K562 (cell line): Measurements from ENCODE around the gene PLPPR4. TPM values are rescaled to one million over a fixed set of nuclear protein-coding genes. Genes with fewer than 3 reads are reported as not detected.

Source experiments
- ATAC-seq: fragments of 200-7000 bp; cut with Tn5 transposase; 3 replicates; pipeline ENCODE4 v1.9.1; 2020; ENCODE audit warnings: moderate library complexity
- BruUV-seq: library from RNA; stranded (reverse); fragments of 400-500 nt; replicated peaks from 2 replicates; lab custom pipeline; 2021; lab: Mats Ljungman, UMichigan
- CTCF ChIA-PET: fragments of 300-600 bp; formaldehyde crosslinking; extraction: SDS; loops from one replicate; lab custom pipeline; 2021; ENCODE audit warnings: low intra/inter-chr PET ratio; lab: Yijun Ruan, JAX
- POLR2A ChIA-PET: fragments of 300-600, 350-650 bp; sonication (Branson Sonifier 250); formaldehyde crosslinking; extraction: SDS; loops from one replicate; lab custom pipeline; 2021; ENCODE audit warnings: antibody characterized with exemption, inconsistent platforms; lab: Yijun Ruan, JAX
- DNase-seq, 4 experiments: peaks; one replicate each; pipeline versions ENCODE4 v3.0.0 to v3.0.0-alpha.2; 2011 to 2018; ENCODE audit warnings: low spot score in 3 of 4, mixed read lengths in 3 of 4; ENCODE audit errors: extremely low read depth in 1 of 4
- FAIRE-seq: peaks from 2 replicates; lab custom pipeline; 2011; peaks lifted over from hg19 to GRCh38; lab: Jason Lieb, UNC
- H2AFZ ChIP-seq: 2 replicates; pipeline ENCODE4 v1.6.0; 2011; ENCODE audit warnings: low read depth, low read length, control low read depth, inconsistent platforms
- H3K27ac ChIP-seq: fragments of 200-600 bp; 3 replicates; pipeline ENCODE4 v1.8.0; 2011; ENCODE audit warnings: low read depth, mild to moderate bottlenecking, control low read depth, inconsistent platforms, low read length, moderate library complexity, mixed read lengths; ENCODE audit errors: extremely low read depth
- H3K27me3 ChIP-seq, 2 experiments: fragments of 300-600 bp in 1 of 2; 2 replicates in 1 of 2; 3 replicates in 1 of 2; pipeline versions ENCODE4 v1.6.0 to v1.8.0; 2011; ENCODE audit warnings: inconsistent platforms in 2 of 2, low read length in 2 of 2, mild to moderate bottlenecking in 1 of 2, mixed read lengths in 1 of 2, moderate library complexity in 1 of 2; ENCODE audit not compliant: control insufficient read depth in 2 of 2, insufficient read depth in 2 of 2
- H3K36me3 ChIP-seq: fragments of 300-600 bp; 3 replicates; pipeline ENCODE4 v1.8.0; 2011; ENCODE audit warnings: mild to moderate bottlenecking, low read length, inconsistent platforms; ENCODE audit not compliant: control insufficient read depth, insufficient read depth
- H3K4me1 ChIP-seq, 2 experiments: fragments of 200-600 bp in 1 of 2; replicated peaks in 1 of 2; 2 replicates in 1 of 2; 3 replicates in 1 of 2; pipeline versions ENCODE4 v1.5.1 to v1.8.0; 2011; ENCODE audit warnings: inconsistent platforms in 2 of 2, low read length in 2 of 2, mild to moderate bottlenecking in 1 of 2, mixed read lengths in 1 of 2, moderate library complexity in 1 of 2; ENCODE audit not compliant: control insufficient read depth in 2 of 2, insufficient read depth in 2 of 2
- H3K4me2 ChIP-seq: 2 replicates; pipeline ENCODE4 v1.6.1; 2011; ENCODE audit warnings: low read length, control low read depth, inconsistent platforms, mixed read lengths; ENCODE audit not compliant: insufficient read depth
- H3K4me3 ChIP-seq: fragments of 200-600 bp; sonication (generic), shearing (Covaris generic); 2 replicates; pipeline ENCODE4 v1.5.1; 2016; ENCODE audit warnings: control low read depth, inconsistent platforms
- H3K79me2 ChIP-seq: fragments of 200-600 bp; 3 replicates; pipeline ENCODE4 v1.8.0; 2011; ENCODE audit warnings: low read length, inconsistent platforms; ENCODE audit not compliant: control insufficient read depth, insufficient read depth
- H3K9ac ChIP-seq, 2 experiments: 2 replicates each; pipeline versions ENCODE4 v1.6.0 to v1.6.1; 2011; ENCODE audit warnings: low read depth in 2 of 2, low read length in 2 of 2, control low read depth in 1 of 2, inconsistent platforms in 1 of 2, mild to moderate bottlenecking in 1 of 2, mixed read lengths in 1 of 2; ENCODE audit not compliant: insufficient read depth in 1 of 2
- H3K9me1 ChIP-seq: one replicate; pipeline ENCODE4 v1.6.0; 2011; ENCODE audit warnings: inconsistent platforms, mild to moderate bottlenecking, low read length, moderate library complexity; ENCODE audit not compliant: control insufficient read depth, insufficient read depth
- H3K9me3 ChIP-seq: replicated peaks from 2 replicates; pipeline ENCODE4 v1.5.1; 2011; ENCODE audit warnings: low read depth, low read length, inconsistent platforms; ENCODE audit not compliant: control insufficient read depth, insufficient read depth
- H4K20me1 ChIP-seq: replicated peaks from 2 replicates; pipeline ENCODE4 v1.6.1; 2011; ENCODE audit warnings: low read length, inconsistent platforms, mixed read lengths; ENCODE audit not compliant: control insufficient read depth, insufficient read depth
- CEBPB ChIP-seq: fragments of 450-650 bp; IDR thresholded peaks from 2 replicates; pipeline ENCODE4 v1.6.1; 2016; ENCODE audit warnings: missing genetic modification characterization, missing compliant biosample characterization
- CEBPG ChIP-seq, 3 experiments: fragments of 200-800 bp in 1 of 3; sonication (Bioruptor generic) in 1 of 3; sonication (generic) in 1 of 3; formaldehyde crosslinking in 1 of 3; IDR thresholded peaks in 2 of 3; conservative IDR thresholded peaks in 1 of 3; 2 replicates each; pipeline versions ENCODE4 v1.6.1 to v1.8.0; 2016 to 2022; ENCODE audit warnings: missing compliant biosample characterization in 2 of 3, missing genetic modification characterization in 2 of 3, mild to moderate bottlenecking in 1 of 3, missing genetic modification reagents in 1 of 3
- E2F8 ChIP-seq: fragments of 450-650 bp; IDR thresholded peaks from 2 replicates; pipeline ENCODE4 v1.7.1; 2018; ENCODE audit warnings: mild to moderate bottlenecking, low read depth; ENCODE audit not compliant: partially characterized antibody
- MXD1 ChIP-seq: fragments of 250-450 bp; sonication (Bioruptor Pico); IDR thresholded peaks from 2 replicates; pipeline ENCODE4 v1.8.0; 2021; ENCODE audit warnings: borderline replicate concordance, mild to moderate bottlenecking, moderate library complexity; ENCODE audit not compliant: poor library complexity, severe bottlenecking
- SIX5 ChIP-seq, 2 experiments: IDR thresholded peaks; 2 replicates each; pipeline ENCODE4 v1.6.1; 2011; ENCODE audit warnings: low read length in 2 of 2, borderline replicate concordance in 1 of 2, low read depth in 1 of 2, mild to moderate bottlenecking in 1 of 2, moderate library complexity in 1 of 2; ENCODE audit not compliant: insufficient read depth in 1 of 2
- SNRNP70 ChIP-seq: fragments of 200-400 bp; formaldehyde crosslinking; optimal IDR thresholded peaks from 2 replicates; pipeline ENCODE3; 2017; ENCODE audit warnings: low read depth, low read length
- WHSC1 ChIP-seq: IDR thresholded peaks from one replicate; pipeline ENCODE4 v1.6.1; 2012; ENCODE audit warnings: low read length, control low read depth, inconsistent platforms
- in situ Hi-C: fragments of 300-500 bp; cut with MboI; formaldehyde crosslinking; loops from 4 replicates; pipeline ENCODE4 v1.15.0; 2018; ENCODE audit warnings: inconsistent platforms, mixed read lengths
- intact Hi-C: fragments of 100-400 bp; cut with micrococcal nuclease; formaldehyde crosslinking; loops from 2 replicates; pipeline ENCODE4 v1.14.2; 2022
- polyA plus RNA-seq, 8 experiments: library from polyadenylated mRNA; depleted of rRNA in 4 of 8; stranded (reverse) in 5 of 8; unstranded in 3 of 8; fragments of >200 nt; fragmentation: Nextera tagmentation in 2 of 8; fragmentation: Illumina TruSeq in 1 of 8; extraction: Ambion mirVana in 2 of 8; extraction: Trizol in 1 of 8; gene quantifications; 2 replicates each; pipeline versions ENCODE4 v1.2.1 to v1.2.3, GENCODE V29; 2011 to 2014; ENCODE audit warnings: inconsistent platforms in 1 of 8, missing spikeins in 1 of 8
- total RNA-seq, 7 experiments: library from RNA; depleted of rRNA in 6 of 7; stranded (reverse); fragments of >200 nt in 6 of 7; fragmentation: Illumina TruSeq in 2 of 7; extraction: Trizol in 2 of 7; gene quantifications; 2 replicates each; pipeline versions ENCODE4 v1.2.1 to v1.2.3, GENCODE V29; 2011 to 2021; ENCODE audit warnings: low replicate concordance in 1 of 7

Gene PLPPR4
- total and polyA plus RNA-seq, 9 of the 15 experiments (the other 6 are each of a cell fraction or from before 2014, with no cell fraction given) = not detected

GRCh38 chr1:99358770-99359169, 94.5 kb downstream of the PLPPR4 start:
- no peak overlapping the region for H3K4me2 ChIP-seq
- H3K9me3 ChIP-seq = no peaks in the 10 kb centered on the region
- POLR2A ChIA-PET = no interaction called here
- DNase-seq (no peak), FAIRE-seq (no peak), ATAC-seq (no peak)
- intact Hi-C loops (no loop called here), in situ Hi-C loops (no loop called here)
- no TSS peak for BruUV-seq
- H3K4me1 ChIP-seq = no peaks in the 10 kb centered on the region
- H3K4me3 ChIP-seq = no peak overlapping the region
- no peak overlapping the region for H3K9ac ChIP-seq
- H2AFZ ChIP-seq = no peak overlapping the region
- no peaks in the 10 kb centered on the region for H4K20me1 ChIP-seq
- H3K27me3 ChIP-seq = no peaks in the 10 kb centered on the region
- no peaks in the 10 kb centered on the region for H3K9me1 ChIP-seq
- no peak overlapping the region for H3K27ac ChIP-seq
- TF ChIP-seq CEBPG (CRISPR knock-in tag; IDR thresholded peaks at IDR 0.05) (no peak), CEBPG (tag; conservative IDR thresholded peaks at IDR 0.05 in 1 of 2, IDR thresholded peaks at IDR 0.05 in 1 of 2) (peak in 1 of 2 experiments; percentile 62; a peak in 1 of 4 replicates), E2F8 (no peak), MXD1 (CRISPR knock-in tag) (no peak), WHSC1 (no peak), CEBPB (tag) (peak; percentile 52), SIX5 (IDR thresholded peaks at IDR 0.05; ENCODE audit: borderline replicate concordance in 1 of 2, insufficient read depth in 1 of 2, low read depth in 1 of 2, low read length in 2 of 2) (no peak), SNRNP70 (no peak)
- H3K36me3 ChIP-seq = no peaks in the 10 kb centered on the region
- CTCF ChIA-PET = no interaction called here
- H3K79me2 ChIP-seq = no peaks in the 10 kb centered on the region
